H1 (cell line): Measurements from ENCODE around the gene TAF4. TPM values are rescaled to one million over a fixed set of nuclear protein-coding genes. Genes with fewer than 3 reads are reported as not detected.

Experiments
- CTCF ChIA-PET: fragments of 300-600 bp; sonication (Branson Sonifier 250); formaldehyde crosslinking; loops from one replicate; lab custom pipeline; 2021; ENCODE audit not compliant: partially characterized antibody; lab: Charles Lee
- POLR2A ChIA-PET: fragments of 300-600 bp; sonication (Branson Sonifier 250); formaldehyde crosslinking; loops from one replicate; lab custom pipeline; 2021; ENCODE audit warnings: inconsistent platforms; ENCODE audit not compliant: partially characterized antibody; lab: Charles Lee
- DNase-seq, 2 experiments: peaks; one replicate each; pipeline versions ENCODE4 v3.0.0 to v3.0.0-alpha.2; 2010 to 2022; ENCODE audit warnings: low spot score in 2 of 2, low read depth in 1 of 2, mixed read lengths in 1 of 2
- FAIRE-seq: peaks from 2 replicates; lab custom pipeline; 2011; peaks lifted over from hg19 to GRCh38; lab: Jason Lieb, UNC
- H2AFZ ChIP-seq: 2 replicates; pipeline ENCODE4 v1.8.1; 2012; ENCODE audit warnings: low read length, inconsistent platforms
- H2AK5ac ChIP-seq: 2 replicates; pipeline ENCODE4 v1.6.1; 2013; ENCODE audit warnings: low read depth, low read length
- H2BK120ac ChIP-seq: replicated peaks from 2 replicates; pipeline ENCODE3; 2013; ENCODE audit warnings: low read depth, low read length, inconsistent platforms
- H2BK12ac ChIP-seq: 2 replicates; pipeline ENCODE4 v1.6.1; 2013; ENCODE audit warnings: low read depth, low read length
- H2BK15ac ChIP-seq: 2 replicates; pipeline ENCODE4 v1.6.1; 2013; ENCODE audit warnings: low read length
- H2BK20ac ChIP-seq: 2 replicates; pipeline ENCODE4 v1.6.1; 2013; ENCODE audit warnings: low read length
- H2BK5ac ChIP-seq: 2 replicates; pipeline ENCODE4 v1.6.1; 2013; ENCODE audit warnings: low read depth, low read length
- H3K14ac ChIP-seq: 2 replicates; pipeline ENCODE4 v1.6.1; 2013; ENCODE audit warnings: inconsistent platforms; ENCODE audit not compliant: insufficient read length
- H3K18ac ChIP-seq: 2 replicates; pipeline ENCODE4 v1.6.1; 2013; ENCODE audit warnings: low read length; ENCODE audit errors: extremely low read depth
- H3K23ac ChIP-seq: 2 replicates; pipeline ENCODE4 v1.6.1; 2013; ENCODE audit warnings: inconsistent platforms; ENCODE audit not compliant: insufficient read length
- H3K23me2 ChIP-seq: 2 replicates; pipeline ENCODE4 v1.6.1; 2013; ENCODE audit warnings: low read depth, low read length
- H3K27ac ChIP-seq: 2 replicates; pipeline ENCODE4 v1.6.1; 2011; ENCODE audit warnings: low read depth, low read length, inconsistent platforms
- H3K27me3 ChIP-seq, 4 experiments: replicated peaks in 1 of 4; 1 replicate in 1 of 4; 2 replicates in 3 of 4; pipeline versions ENCODE4 v1.6.1 to v1.8.1; 2011 to 2013; ENCODE audit warnings: low read length in 3 of 4, mild to moderate bottlenecking in 3 of 4, inconsistent platforms in 2 of 4, mixed read lengths in 2 of 4, moderate library complexity in 1 of 4; ENCODE audit not compliant: control insufficient read depth in 3 of 4, insufficient read depth in 3 of 4; ENCODE audit errors: extremely low read depth in 1 of 4
- H3K36me3 ChIP-seq, 4 experiments: 2 replicates each; pipeline versions ENCODE4 v1.6.1 to v1.8.1; 2011 to 2013; ENCODE audit warnings: mild to moderate bottlenecking in 4 of 4, low read length in 3 of 4, moderate library complexity in 2 of 4, control low read depth in 1 of 4, inconsistent platforms in 1 of 4; ENCODE audit not compliant: insufficient read depth in 4 of 4, control insufficient read depth in 2 of 4
- H3K4ac ChIP-seq: replicated peaks from 2 replicates; pipeline ENCODE3; 2013; ENCODE audit warnings: low read length, low read depth, mixed read lengths, inconsistent platforms; ENCODE audit not compliant: insufficient read length
- H3K4me1 ChIP-seq, 4 experiments: replicated peaks in 1 of 4; 1 replicate in 1 of 4; 2 replicates in 3 of 4; pipeline versions ENCODE4 v1.6.1 to v1.8.1; 2011 to 2013; ENCODE audit warnings: low read length in 3 of 4, inconsistent platforms in 2 of 4, mixed read lengths in 1 of 4; ENCODE audit not compliant: insufficient read depth in 4 of 4, control insufficient read depth in 3 of 4
- H3K4me2 ChIP-seq, 2 experiments: 2 replicates each; pipeline versions ENCODE4 v1.6.1 to v1.8.1; 2011 to 2013; ENCODE audit warnings: low read depth in 2 of 2, low read length in 2 of 2, control low read depth in 1 of 2, inconsistent platforms in 1 of 2, mild to moderate bottlenecking in 1 of 2; ENCODE audit not compliant: insufficient read depth in 1 of 2
- H3K4me3 ChIP-seq, 4 experiments: fragments of 200-600, 300-600 bp in 1 of 4; sonication (generic), shearing (Covaris generic), sonication (Bioruptor Twin) in 1 of 4; 2 replicates each; pipeline versions ENCODE4 v1.5.1 to v1.8.1; 2011 to 2016; ENCODE audit warnings: low read length in 4 of 4, low read depth in 3 of 4, control low read depth in 2 of 4, inconsistent platforms in 2 of 4, mild to moderate bottlenecking in 2 of 4, mixed read lengths in 1 of 4, moderate library complexity in 1 of 4; ENCODE audit not compliant: insufficient read depth in 2 of 4; ENCODE audit errors: extremely low read depth in 1 of 4
- H3K56ac ChIP-seq: replicated peaks from 2 replicates; pipeline ENCODE3; 2013; ENCODE audit warnings: low read depth, mild to moderate bottlenecking, mixed read lengths, low read length, inconsistent platforms; ENCODE audit not compliant: insufficient read length
- H3K79me1 ChIP-seq: 2 replicates; pipeline ENCODE4 v1.6.1; 2013; ENCODE audit warnings: low read depth, low read length, control low read depth
- H3K79me2 ChIP-seq, 2 experiments: 2 replicates each; pipeline versions ENCODE4 v1.6.1 to v1.8.1; 2012 to 2013; ENCODE audit warnings: low read length in 2 of 2, mild to moderate bottlenecking in 2 of 2, inconsistent platforms in 1 of 2; ENCODE audit not compliant: insufficient read depth in 2 of 2, control insufficient read depth in 1 of 2
- H3K9ac ChIP-seq, 4 experiments: replicated peaks in 1 of 4; 1 replicate in 1 of 4; 2 replicates in 3 of 4; pipeline versions ENCODE4 v1.6.1 to v1.8.1; 2011 to 2013; ENCODE audit warnings: low read depth in 3 of 4, low read length in 3 of 4, control low read depth in 2 of 4, mild to moderate bottlenecking in 2 of 4, moderate library complexity in 2 of 4, inconsistent platforms in 1 of 4; ENCODE audit errors: extremely low read depth in 1 of 4
- H3K9me3 ChIP-seq, 2 experiments: 2 replicates each; pipeline versions ENCODE4 v1.6.1 to v1.8.1; 2012 to 2013; ENCODE audit warnings: mild to moderate bottlenecking in 2 of 2, moderate library complexity in 2 of 2, control low read depth in 1 of 2, inconsistent platforms in 1 of 2, low read depth in 1 of 2, low read length in 1 of 2, mixed read lengths in 1 of 2; ENCODE audit not compliant: insufficient read depth in 2 of 2
- H4K20me1 ChIP-seq, 2 experiments: replicated peaks in 1 of 2; 2 replicates each; pipeline versions ENCODE3 to v1.8.1; 2011 to 2013; ENCODE audit warnings: inconsistent platforms in 2 of 2, low read length in 2 of 2, mild to moderate bottlenecking in 1 of 2; ENCODE audit not compliant: insufficient read depth in 2 of 2, control insufficient read depth in 1 of 2
- H4K5ac ChIP-seq: 2 replicates; pipeline ENCODE4 v1.6.1; 2013; ENCODE audit warnings: low read length, low read depth, mixed read lengths, inconsistent platforms; ENCODE audit not compliant: insufficient read length
- H4K8ac ChIP-seq: 2 replicates; pipeline ENCODE4 v1.8.0; 2013; ENCODE audit warnings: mild to moderate bottlenecking, moderate library complexity, low read length, inconsistent platforms; ENCODE audit not compliant: insufficient read depth; ENCODE audit errors: extremely low read depth
- H4K91ac ChIP-seq: replicated peaks from 2 replicates; pipeline ENCODE3; 2013; ENCODE audit warnings: low read length, mixed read lengths, inconsistent platforms; ENCODE audit not compliant: insufficient read length
- SP2 ChIP-seq: IDR thresholded peaks from 2 replicates; pipeline ENCODE4 v1.6.1; 2012; ENCODE audit warnings: mild to moderate bottlenecking, low read length, inconsistent platforms
- WGBS, 2 experiments: shearing (Covaris generic) in 1 of 2; methylation state at CpG; one replicate each; pipeline versions ENCODE4 v1.1.6 to v1.1.7; 2013 to 2015; ENCODE audit warnings: low lambda C conversion rate in 2 of 2, mixed read lengths in 2 of 2, inconsistent platforms in 1 of 2, low coverage in 1 of 2, missing lambda C conversion rate in 1 of 2; ENCODE audit not compliant: insufficient replicate concordance in 2 of 2, insufficient coverage in 1 of 2, insufficient read length in 1 of 2; ENCODE audit errors: extremely low coverage in 1 of 2, missing lambda C conversion rate in 1 of 2; 5-methylcytosine and 5-hydroxymethylcytosine counted together
- polyA plus RNA-seq, 7 experiments: library from polyadenylated mRNA; depleted of rRNA in 3 of 7; stranded (reverse) in 5 of 7; unstranded in 2 of 7; fragments of >200 nt in 5 of 7; fragments of 200-250 nt in 2 of 7; gene quantifications; 1 replicate in 5 of 7; 2 replicates in 1 of 7; 4 replicates in 1 of 7; pipeline versions ENCODE4 v1.2.1 to v1.2.3, GENCODE V29; 2011 to 2013; ENCODE audit warnings: missing spikeins in 2 of 7, mixed read lengths in 2 of 7
- total RNA-seq: library from RNA; stranded (reverse); fragmentation: NEBNext Ultra II Directional; extraction: Animal tissue kit (Norgen Biotek cat#: 25700); gene quantifications from 2 replicates; pipeline ENCODE4 v1.2.1, GENCODE V29; 2021

Gene TAF4
- total and polyA plus RNA-seq, 2 of the 8 experiments (the other 6 are each of a cell fraction or from before 2014, with no cell fraction given): 16.0 to 30.1 TPM

DNA sequence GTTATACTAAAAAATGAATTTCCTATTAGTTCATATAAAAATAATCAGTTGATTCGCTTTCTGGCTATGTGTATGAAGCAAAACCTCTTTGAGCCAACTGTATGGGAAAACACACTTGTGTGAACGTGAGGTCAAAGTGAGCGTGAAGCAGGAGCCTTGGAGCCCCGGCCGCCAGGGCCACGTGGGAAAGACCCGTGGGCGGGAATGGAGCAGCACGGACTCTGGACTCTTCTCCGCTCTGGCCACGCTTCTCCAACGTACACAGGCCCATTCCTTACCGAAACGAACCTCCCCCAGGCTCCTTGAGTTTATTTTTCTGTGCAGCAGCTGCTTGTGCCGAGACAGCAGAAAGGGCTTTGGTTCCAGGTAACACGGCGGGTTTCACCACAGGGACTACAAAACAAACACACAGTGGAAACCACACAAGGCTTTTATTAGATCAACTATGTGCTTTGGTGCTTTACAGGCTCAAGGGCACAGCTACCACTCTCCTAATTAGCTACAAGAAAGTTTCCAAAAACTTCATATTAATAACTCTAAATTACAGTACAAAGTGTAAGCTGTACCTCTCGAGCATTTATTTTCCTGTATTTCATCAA is 62.7 kb downstream of the TAF4 start:
- Histone ChIP-seq H4K5ac (no peak overlapping the region), H3K27me3 (no peaks in the 10 kb centered on the region), H2AFZ (no peak overlapping the region), H2BK120ac (no peak overlapping the region), H2BK12ac (no peak overlapping the region), H3K56ac (no peak overlapping the region), H3K4me2 (no peak overlapping the region), H3K18ac (no peak overlapping the region), H2BK5ac (no peak overlapping the region), H3K9ac (no peak overlapping the region), H4K8ac (no peak overlapping the region), H3K4me3 (no peak overlapping the region), H3K36me3 (peaks cover 13 to 64% (median 57%) of the 10 kb centered on the region in 4 experiments; a peak in 7 of 8 replicates), H4K91ac (no peak overlapping the region), H3K4me1 (no peaks in the 10 kb centered on the region), H3K23me2 (no peaks in the 10 kb centered on the region), H3K9me3 (no peaks in the 10 kb centered on the region), H3K4ac (no peak overlapping the region), H3K14ac (no peak overlapping the region), H4K20me1 (peaks cover 0 to 6% of the 10 kb centered on the region in 2 experiments), H3K79me2 (no peaks in the 10 kb centered on the region), H3K79me1 (no peaks in the 10 kb centered on the region; the same call in 1 of the 2 replicates), H2BK15ac (no peak overlapping the region), H3K27ac (no peak overlapping the region), H3K23ac (no peak overlapping the region), H2AK5ac (no peak overlapping the region), H2BK20ac (no peak overlapping the region)
- POLR2A ChIA-PET: interaction anchor here (0.6 kb wide), 1 partner anchor 194 kb away, joined by 3 read pairs; no protein-coding TSS in a partner anchor
- TF ChIP-seq SP2: no peak
- 94% methylated on average over 18 of the region's 18 CpGs; no CpG with 5 or more reads in 1 of the 2 experiments for WGBS, 2 experiments
- no peak for FAIRE-seq
- CTCF ChIA-PET: interaction anchor here (0.9 kb wide), 2 partner anchors 128 to 139 kb away, joined by 3 to 4 read pairs; no protein-coding TSS in a partner anchor
- DNase-seq: no peak
